H1 (cell line): ENCODE results near the gene CCNC. TPM values are rescaled to one million over a fixed set of nuclear protein-coding genes. Genes with fewer than 3 reads are reported as not detected.

ENCODE experiments used
- CTCF ChIA-PET: fragments of 300-600 bp; sonication (Branson Sonifier 250); formaldehyde crosslinking; loops from one replicate; lab custom pipeline; 2021; ENCODE audit not compliant: partially characterized antibody; lab: Charles Lee
- POLR2A ChIA-PET: fragments of 300-600 bp; sonication (Branson Sonifier 250); formaldehyde crosslinking; loops from one replicate; lab custom pipeline; 2021; ENCODE audit warnings: inconsistent platforms; ENCODE audit not compliant: partially characterized antibody; lab: Charles Lee
- DNase-seq, 2 experiments: peaks; one replicate each; pipeline versions ENCODE4 v3.0.0 to v3.0.0-alpha.2; 2010 to 2022; ENCODE audit warnings: low spot score in 2 of 2, low read depth in 1 of 2, mixed read lengths in 1 of 2
- FAIRE-seq: peaks from 2 replicates; lab custom pipeline; 2011; peaks lifted over from hg19 to GRCh38; lab: Jason Lieb, UNC
- H2AFZ ChIP-seq: 2 replicates; pipeline ENCODE4 v1.8.1; 2012; ENCODE audit warnings: low read length, inconsistent platforms
- H2AK5ac ChIP-seq: 2 replicates; pipeline ENCODE4 v1.6.1; 2013; ENCODE audit warnings: low read depth, low read length
- H2BK120ac ChIP-seq: replicated peaks from 2 replicates; pipeline ENCODE3; 2013; ENCODE audit warnings: low read depth, low read length, inconsistent platforms
- H2BK12ac ChIP-seq: 2 replicates; pipeline ENCODE4 v1.6.1; 2013; ENCODE audit warnings: low read depth, low read length
- H2BK15ac ChIP-seq: 2 replicates; pipeline ENCODE4 v1.6.1; 2013; ENCODE audit warnings: low read length
- H2BK20ac ChIP-seq: 2 replicates; pipeline ENCODE4 v1.6.1; 2013; ENCODE audit warnings: low read length
- H2BK5ac ChIP-seq: 2 replicates; pipeline ENCODE4 v1.6.1; 2013; ENCODE audit warnings: low read depth, low read length
- H3K14ac ChIP-seq: 2 replicates; pipeline ENCODE4 v1.6.1; 2013; ENCODE audit warnings: inconsistent platforms; ENCODE audit not compliant: insufficient read length
- H3K18ac ChIP-seq: 2 replicates; pipeline ENCODE4 v1.6.1; 2013; ENCODE audit warnings: low read length; ENCODE audit errors: extremely low read depth
- H3K23ac ChIP-seq: 2 replicates; pipeline ENCODE4 v1.6.1; 2013; ENCODE audit warnings: inconsistent platforms; ENCODE audit not compliant: insufficient read length
- H3K23me2 ChIP-seq: 2 replicates; pipeline ENCODE4 v1.6.1; 2013; ENCODE audit warnings: low read depth, low read length
- H3K27ac ChIP-seq: 2 replicates; pipeline ENCODE4 v1.6.1; 2011; ENCODE audit warnings: low read depth, low read length, inconsistent platforms
- H3K27me3 ChIP-seq, 4 experiments: replicated peaks in 1 of 4; 1 replicate in 1 of 4; 2 replicates in 3 of 4; pipeline versions ENCODE4 v1.6.1 to v1.8.1; 2011 to 2013; ENCODE audit warnings: low read length in 3 of 4, mild to moderate bottlenecking in 3 of 4, inconsistent platforms in 2 of 4, mixed read lengths in 2 of 4, moderate library complexity in 1 of 4; ENCODE audit not compliant: control insufficient read depth in 3 of 4, insufficient read depth in 3 of 4; ENCODE audit errors: extremely low read depth in 1 of 4
- H3K36me3 ChIP-seq, 4 experiments: 2 replicates each; pipeline versions ENCODE4 v1.6.1 to v1.8.1; 2011 to 2013; ENCODE audit warnings: mild to moderate bottlenecking in 4 of 4, low read length in 3 of 4, moderate library complexity in 2 of 4, control low read depth in 1 of 4, inconsistent platforms in 1 of 4; ENCODE audit not compliant: insufficient read depth in 4 of 4, control insufficient read depth in 2 of 4
- H3K4ac ChIP-seq: replicated peaks from 2 replicates; pipeline ENCODE3; 2013; ENCODE audit warnings: low read length, low read depth, mixed read lengths, inconsistent platforms; ENCODE audit not compliant: insufficient read length
- H3K4me1 ChIP-seq, 4 experiments: replicated peaks in 1 of 4; 1 replicate in 1 of 4; 2 replicates in 3 of 4; pipeline versions ENCODE4 v1.6.1 to v1.8.1; 2011 to 2013; ENCODE audit warnings: low read length in 3 of 4, inconsistent platforms in 2 of 4, mixed read lengths in 1 of 4; ENCODE audit not compliant: insufficient read depth in 4 of 4, control insufficient read depth in 3 of 4
- H3K4me2 ChIP-seq, 2 experiments: 2 replicates each; pipeline versions ENCODE4 v1.6.1 to v1.8.1; 2011 to 2013; ENCODE audit warnings: low read depth in 2 of 2, low read length in 2 of 2, control low read depth in 1 of 2, inconsistent platforms in 1 of 2, mild to moderate bottlenecking in 1 of 2; ENCODE audit not compliant: insufficient read depth in 1 of 2
- H3K4me3 ChIP-seq, 4 experiments: fragments of 200-600, 300-600 bp in 1 of 4; sonication (generic), shearing (Covaris generic), sonication (Bioruptor Twin) in 1 of 4; 2 replicates each; pipeline versions ENCODE4 v1.5.1 to v1.8.1; 2011 to 2016; ENCODE audit warnings: low read length in 4 of 4, low read depth in 3 of 4, control low read depth in 2 of 4, inconsistent platforms in 2 of 4, mild to moderate bottlenecking in 2 of 4, mixed read lengths in 1 of 4, moderate library complexity in 1 of 4; ENCODE audit not compliant: insufficient read depth in 2 of 4; ENCODE audit errors: extremely low read depth in 1 of 4
- H3K56ac ChIP-seq: replicated peaks from 2 replicates; pipeline ENCODE3; 2013; ENCODE audit warnings: low read depth, mild to moderate bottlenecking, mixed read lengths, low read length, inconsistent platforms; ENCODE audit not compliant: insufficient read length
- H3K79me1 ChIP-seq: 2 replicates; pipeline ENCODE4 v1.6.1; 2013; ENCODE audit warnings: low read depth, low read length, control low read depth
- H3K79me2 ChIP-seq, 2 experiments: 2 replicates each; pipeline versions ENCODE4 v1.6.1 to v1.8.1; 2012 to 2013; ENCODE audit warnings: low read length in 2 of 2, mild to moderate bottlenecking in 2 of 2, inconsistent platforms in 1 of 2; ENCODE audit not compliant: insufficient read depth in 2 of 2, control insufficient read depth in 1 of 2
- H3K9ac ChIP-seq, 4 experiments: replicated peaks in 1 of 4; 1 replicate in 1 of 4; 2 replicates in 3 of 4; pipeline versions ENCODE4 v1.6.1 to v1.8.1; 2011 to 2013; ENCODE audit warnings: low read depth in 3 of 4, low read length in 3 of 4, control low read depth in 2 of 4, mild to moderate bottlenecking in 2 of 4, moderate library complexity in 2 of 4, inconsistent platforms in 1 of 4; ENCODE audit errors: extremely low read depth in 1 of 4
- H3K9me3 ChIP-seq, 2 experiments: 2 replicates each; pipeline versions ENCODE4 v1.6.1 to v1.8.1; 2012 to 2013; ENCODE audit warnings: mild to moderate bottlenecking in 2 of 2, moderate library complexity in 2 of 2, control low read depth in 1 of 2, inconsistent platforms in 1 of 2, low read depth in 1 of 2, low read length in 1 of 2, mixed read lengths in 1 of 2; ENCODE audit not compliant: insufficient read depth in 2 of 2
- H4K20me1 ChIP-seq, 2 experiments: replicated peaks in 1 of 2; 2 replicates each; pipeline versions ENCODE3 to v1.8.1; 2011 to 2013; ENCODE audit warnings: inconsistent platforms in 2 of 2, low read length in 2 of 2, mild to moderate bottlenecking in 1 of 2; ENCODE audit not compliant: insufficient read depth in 2 of 2, control insufficient read depth in 1 of 2
- H4K5ac ChIP-seq: 2 replicates; pipeline ENCODE4 v1.6.1; 2013; ENCODE audit warnings: low read length, low read depth, mixed read lengths, inconsistent platforms; ENCODE audit not compliant: insufficient read length
- H4K8ac ChIP-seq: 2 replicates; pipeline ENCODE4 v1.8.0; 2013; ENCODE audit warnings: mild to moderate bottlenecking, moderate library complexity, low read length, inconsistent platforms; ENCODE audit not compliant: insufficient read depth; ENCODE audit errors: extremely low read depth
- H4K91ac ChIP-seq: replicated peaks from 2 replicates; pipeline ENCODE3; 2013; ENCODE audit warnings: low read length, mixed read lengths, inconsistent platforms; ENCODE audit not compliant: insufficient read length
- BRCA1 ChIP-seq: IDR thresholded peaks from 2 replicates; pipeline ENCODE4 v1.6.1; 2012; ENCODE audit warnings: low read depth, low read length, improper control_type of control experiment
- CHD1 ChIP-seq: IDR thresholded peaks from 2 replicates; pipeline ENCODE4 v1.6.1; 2012; ENCODE audit warnings: low read depth, low read length, improper control_type of control experiment
- CHD2 ChIP-seq: IDR thresholded peaks from 2 replicates; pipeline ENCODE4 v1.6.1; 2012; ENCODE audit warnings: low read length, improper control_type of control experiment
- CTBP2 ChIP-seq: IDR thresholded peaks from 2 replicates; pipeline ENCODE4 v1.7.0; 2011; ENCODE audit warnings: borderline replicate concordance, mild to moderate bottlenecking, moderate library complexity, mixed read lengths, low read length; ENCODE audit not compliant: insufficient read depth, insufficient read length
- JUN ChIP-seq: IDR thresholded peaks from 2 replicates; pipeline ENCODE4 v1.6.1; 2011; ENCODE audit warnings: low read depth, mild to moderate bottlenecking, improper control_type of control experiment, low read length
- WGBS, 2 experiments: shearing (Covaris generic) in 1 of 2; methylation state at CpG; one replicate each; pipeline versions ENCODE4 v1.1.6 to v1.1.7; 2013 to 2015; ENCODE audit warnings: low lambda C conversion rate in 2 of 2, mixed read lengths in 2 of 2, inconsistent platforms in 1 of 2, low coverage in 1 of 2, missing lambda C conversion rate in 1 of 2; ENCODE audit not compliant: insufficient replicate concordance in 2 of 2, insufficient coverage in 1 of 2, insufficient read length in 1 of 2; ENCODE audit errors: extremely low coverage in 1 of 2, missing lambda C conversion rate in 1 of 2; 5-methylcytosine and 5-hydroxymethylcytosine counted together
- polyA plus RNA-seq, 7 experiments: library from polyadenylated mRNA; depleted of rRNA in 3 of 7; stranded (reverse) in 5 of 7; unstranded in 2 of 7; fragments of >200 nt in 5 of 7; fragments of 200-250 nt in 2 of 7; gene quantifications; 1 replicate in 5 of 7; 2 replicates in 1 of 7; 4 replicates in 1 of 7; pipeline versions ENCODE4 v1.2.1 to v1.2.3, GENCODE V29; 2011 to 2013; ENCODE audit warnings: missing spikeins in 2 of 7, mixed read lengths in 2 of 7
- total RNA-seq: library from RNA; stranded (reverse); fragmentation: NEBNext Ultra II Directional; extraction: Animal tissue kit (Norgen Biotek cat#: 25700); gene quantifications from 2 replicates; pipeline ENCODE4 v1.2.1, GENCODE V29; 2021

CCNC gene
- total and polyA plus RNA-seq, 2 of the 8 experiments (the other 6 are each of a cell fraction or from before 2014, with no cell fraction given): 45.4 to 107 TPM

DNA sequence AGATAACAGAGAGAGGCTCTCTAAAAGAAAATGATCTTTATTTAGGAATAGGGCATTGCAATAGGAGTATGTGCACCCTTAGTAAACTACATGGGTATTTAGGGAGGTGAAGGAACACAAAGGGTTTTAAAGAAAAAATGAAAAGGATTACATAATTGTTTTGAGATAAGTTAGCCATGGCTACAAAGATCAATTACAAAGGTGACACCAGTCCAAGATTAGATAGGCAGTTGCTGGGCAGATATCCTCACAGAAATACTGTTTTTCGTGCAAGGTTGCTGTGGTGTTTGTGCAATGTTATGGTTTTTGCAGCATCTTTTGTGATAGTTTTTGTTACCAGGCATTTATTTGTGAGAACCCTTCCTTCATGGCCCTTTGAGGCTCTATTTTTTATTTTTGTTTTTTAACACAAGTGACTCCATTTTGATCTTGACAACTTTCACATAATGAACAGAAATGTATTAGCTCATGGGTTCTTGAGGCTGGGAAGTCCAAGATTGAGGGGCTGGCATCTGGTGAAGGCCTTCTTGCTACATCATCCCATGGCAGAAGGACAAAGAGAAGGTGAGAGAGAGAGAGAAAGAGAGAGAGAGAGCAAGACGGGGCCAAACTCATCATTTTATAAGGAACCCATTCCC lies 5.6 kb upstream of the CCNC start:
- H3K4me1 ChIP-seq: no peaks in the 10 kb centered on the region
- TF ChIP-seq CHD1: no peak
- no peak for TF ChIP-seq CHD2
- TF ChIP-seq BRCA1: no peak
- no peak for TF ChIP-seq JUN
- TF ChIP-seq CTBP2: no peak
- no peak overlapping the region for H3K4me3 ChIP-seq
- H3K79me2 ChIP-seq: no peaks in the 10 kb centered on the region
- POLR2A ChIA-PET: no interaction called here
- no peak overlapping the region for H4K8ac ChIP-seq
- no peak overlapping the region for H2BK20ac ChIP-seq
- no peak overlapping the region for H2AFZ ChIP-seq
- H2BK12ac ChIP-seq: no peak overlapping the region
- no peak overlapping the region for H3K9ac ChIP-seq
- no peaks in the 10 kb centered on the region for H3K36me3 ChIP-seq
- no peaks in the 10 kb centered on the region for H3K9me3 ChIP-seq
- no peaks in the 10 kb centered on the region for H3K23me2 ChIP-seq
- H2BK5ac ChIP-seq: no peak overlapping the region
- H3K79me1 ChIP-seq: no peaks in the 10 kb centered on the region
- FAIRE-seq: no peak
- no peak overlapping the region for H2BK15ac ChIP-seq
- CTCF ChIA-PET: interaction anchor here (0.7 kb wide), 1 partner anchor 27 kb away, joined by 3 read pairs; no protein-coding TSS in a partner anchor
- H4K5ac ChIP-seq: no peak overlapping the region
- no peak overlapping the region for H3K27ac ChIP-seq
- H3K23ac ChIP-seq: no peak overlapping the region
- H3K14ac ChIP-seq: no peak overlapping the region
- no peak overlapping the region for H3K4me2 ChIP-seq
- H3K4ac ChIP-seq: no peak overlapping the region
- no peak overlapping the region for H4K91ac ChIP-seq
- no peak overlapping the region for H3K56ac ChIP-seq
- H3K27me3 ChIP-seq: 0 out of 7 replicates have a peak, but pooled peaks cover 0 to 4% (median 0%) of the 10 kb centered on the region in 4 experiments
- H2BK120ac ChIP-seq: no peak overlapping the region
- no peak overlapping the region for H3K18ac ChIP-seq
- 85% methylated on average over 2 of the region's 2 CpGs; no CpG with 5 or more reads in 1 of the 2 experiments for WGBS, 2 experiments
- DNase-seq: no peak
- H2AK5ac ChIP-seq: no peak overlapping the region
- no peaks in the 10 kb centered on the region for H4K20me1 ChIP-seq
